DMS114 treated with DMSO at 0.1 percent for 48 hours (cell line): ENCODE data around the gene GPR139.

Experiments used
- DNase-seq: peaks from one replicate; lab custom pipeline; 2025; ENCODE audit not compliant: unreplicated experiment; lab: John Stamatoyannopoulos, UW

GPR139 gene

DNA sequence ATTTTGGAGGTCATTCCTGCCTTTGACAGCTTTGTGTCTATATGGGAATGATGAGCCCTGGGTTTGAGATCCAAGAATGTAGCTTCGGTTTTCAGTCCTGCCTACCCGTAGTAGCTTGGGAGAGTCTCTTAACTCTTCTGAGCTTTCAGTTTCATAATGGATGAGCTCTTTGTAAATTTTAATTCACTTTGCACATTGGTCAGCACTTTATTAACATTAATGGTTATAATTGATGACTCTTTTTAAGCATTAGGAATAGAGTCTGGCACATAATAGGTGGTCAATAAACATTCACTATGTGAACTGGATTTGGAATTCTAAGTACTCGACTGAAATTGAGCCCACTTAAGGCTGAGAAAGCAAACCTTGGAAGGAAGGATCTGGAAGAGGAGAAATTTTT lies 17.3 kb downstream of the GPR139 start:
- DNase-seq = no peak

- no peak for DNase-seq
Measured at GRCh38 chr16:20053336-20053735, 20.4 kb downstream of the GPR139 start.

- DNase-seq = no peak
Measured at GRCh38 chr16:20051611-20052010, 22.1 kb downstream of the GPR139 start.

- DNase-seq = no peak
Measured at GRCh38 chr16:20051147-20051546, 22.5 kb downstream of the GPR139 start.

DNA sequence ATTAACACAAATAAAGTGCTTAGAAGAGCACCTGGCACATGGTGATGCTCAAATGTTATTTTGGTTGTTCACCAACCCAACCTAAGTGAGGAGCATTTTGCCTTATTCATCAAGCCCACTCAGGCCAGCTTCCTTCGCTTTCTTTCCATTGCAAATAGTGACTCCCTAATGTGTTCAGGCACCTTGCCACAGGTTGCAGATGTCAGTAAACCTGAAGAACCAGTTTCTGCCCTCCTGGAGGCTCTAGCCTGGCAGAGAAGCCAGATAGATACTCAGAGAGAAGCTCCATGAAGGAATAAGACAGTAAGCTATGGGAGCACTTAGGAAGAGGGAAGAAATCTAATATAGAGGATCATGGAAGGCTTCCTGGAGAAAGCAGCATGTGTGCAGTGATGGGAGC lies 23.9 kb downstream of the GPR139 start:
- no peak for DNase-seq

DNA sequence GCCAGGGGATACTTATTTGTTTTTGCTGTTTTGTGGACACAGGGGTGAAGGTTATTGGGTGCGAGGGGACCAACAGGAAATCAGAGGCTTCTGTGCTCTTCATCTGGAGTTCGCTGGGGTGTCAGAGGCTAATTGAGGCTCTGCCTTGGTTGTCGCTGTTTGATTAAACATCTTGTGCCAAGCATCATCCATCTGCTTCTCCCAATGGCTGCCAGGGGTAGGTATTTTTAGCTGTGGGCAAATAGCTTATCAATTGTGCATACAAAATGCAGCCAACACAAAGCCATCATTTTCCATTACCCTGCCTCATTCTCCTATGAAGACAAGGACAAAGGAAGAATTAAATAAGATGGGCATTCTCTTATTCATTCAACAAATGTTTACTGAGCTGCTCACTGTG lies 27.8 kb downstream of the GPR139 start:
- no peak for DNase-seq

- DNase-seq = no peak
Measured at GRCh38 chr16:20042848-20043247, 30.8 kb downstream of the GPR139 start.

- no peak for DNase-seq
Measured at GRCh38 chr16:20041924-20042596, 31.6 kb downstream of the GPR139 start.

- DNase-seq = no peak
Measured at GRCh38 chr16:20040011-20040410, 33.7 kb downstream of the GPR139 start.

GRCh38 chr16:20029611-20030010 lies 44.1 kb downstream of the GPR139 start:
- DNase-seq = no peak

- DNase-seq = no peak
Measured at GRCh38 chr16:20026361-20027072, 47.2 kb downstream of the GPR139 start.

GRCh38 chr16:20023190-20023589 lies 50.5 kb downstream of the GPR139 start:
- no peak for DNase-seq

DNA sequence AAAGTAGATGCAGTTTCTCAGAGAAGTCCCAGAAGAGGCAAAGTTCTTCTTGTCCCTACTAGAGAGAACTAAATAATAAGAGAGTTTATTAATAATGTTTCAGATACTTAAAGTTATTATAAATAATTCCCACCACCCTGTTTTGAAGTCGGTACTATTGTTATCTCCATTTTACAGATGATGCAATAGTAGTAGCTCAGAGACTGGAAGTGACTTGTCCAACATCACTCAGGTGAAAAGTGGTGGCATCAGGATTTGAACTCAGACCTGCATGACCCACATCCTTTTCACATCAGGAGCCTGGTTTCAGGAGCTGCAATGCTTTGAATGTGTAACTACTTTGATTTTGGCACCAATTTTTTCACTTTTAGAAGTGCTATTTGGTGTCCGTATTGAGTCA lies 52.7 kb downstream of the GPR139 start:
- DNase-seq = no peak

GRCh38 chr16:20020083-20020482 lies 53.6 kb downstream of the GPR139 start:
- DNase-seq = no peak

DNA sequence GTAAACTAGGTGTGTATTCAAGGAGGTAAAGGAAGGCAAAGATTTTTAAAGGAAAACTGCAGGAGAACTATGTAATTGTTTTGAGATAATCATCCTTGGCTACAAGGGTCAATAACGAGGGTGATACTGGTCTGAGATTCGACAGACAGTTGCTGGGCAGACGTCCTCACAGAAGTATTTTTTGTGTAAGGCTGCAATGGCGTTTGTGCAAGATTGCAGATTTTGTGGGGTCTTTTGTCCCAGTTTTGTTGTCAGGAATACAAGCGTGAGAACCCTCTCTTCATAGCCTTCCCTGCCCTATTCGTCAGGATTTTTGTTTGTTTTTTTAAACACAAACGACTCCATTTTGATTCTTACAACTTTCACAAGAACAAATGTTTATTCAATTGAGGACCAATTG lies 57.5 kb downstream of the GPR139 start:
- DNase-seq = no peak

DNA sequence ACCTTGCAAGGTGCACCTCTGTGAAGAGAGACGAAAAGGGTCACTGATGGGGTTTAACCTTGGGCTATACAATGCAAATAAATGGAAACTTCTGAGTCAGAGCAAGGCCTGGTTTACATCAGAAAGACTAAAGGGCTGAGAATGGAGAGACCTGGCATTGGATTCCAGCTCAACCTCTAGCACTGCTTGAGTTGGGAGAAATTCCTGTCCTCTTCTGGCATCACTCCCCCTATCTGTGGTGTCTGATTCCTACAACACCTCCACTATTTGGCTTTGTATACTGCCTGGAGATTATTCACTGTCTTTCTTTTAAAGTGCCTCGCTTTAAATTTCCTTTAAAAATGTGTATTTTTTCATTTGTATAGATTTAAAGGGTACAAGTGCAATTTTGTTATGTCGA lies 68.8 kb downstream of the GPR139 start:
- DNase-seq = no peak

- no peak for DNase-seq
Measured at GRCh38 chr16:20002936-20003335, 70.8 kb downstream of the GPR139 start.

GRCh38 chr16:20001856-20002707 lies 71.6 kb downstream of the GPR139 start:
- no peak for DNase-seq

DNA sequence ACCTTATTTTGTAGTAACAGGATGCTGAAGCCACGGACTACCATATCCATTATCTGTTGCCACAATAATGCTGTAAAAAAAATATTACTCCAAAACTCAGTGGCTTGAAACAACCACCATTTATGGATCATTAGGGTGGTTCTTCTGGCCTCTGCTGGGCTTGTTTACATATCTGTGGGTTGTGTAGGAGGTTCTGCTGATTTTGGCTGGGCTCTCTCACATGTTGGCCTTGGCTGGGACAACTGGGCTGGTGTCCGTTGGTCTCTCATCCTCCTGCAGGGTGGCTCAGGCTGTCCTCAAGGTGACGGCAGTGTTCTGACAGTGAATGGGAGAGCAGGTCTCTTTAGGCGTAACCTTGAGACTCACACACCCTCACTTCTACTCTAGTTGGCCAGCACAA lies 76.0 kb downstream of the GPR139 start:
- no peak for DNase-seq

DNA sequence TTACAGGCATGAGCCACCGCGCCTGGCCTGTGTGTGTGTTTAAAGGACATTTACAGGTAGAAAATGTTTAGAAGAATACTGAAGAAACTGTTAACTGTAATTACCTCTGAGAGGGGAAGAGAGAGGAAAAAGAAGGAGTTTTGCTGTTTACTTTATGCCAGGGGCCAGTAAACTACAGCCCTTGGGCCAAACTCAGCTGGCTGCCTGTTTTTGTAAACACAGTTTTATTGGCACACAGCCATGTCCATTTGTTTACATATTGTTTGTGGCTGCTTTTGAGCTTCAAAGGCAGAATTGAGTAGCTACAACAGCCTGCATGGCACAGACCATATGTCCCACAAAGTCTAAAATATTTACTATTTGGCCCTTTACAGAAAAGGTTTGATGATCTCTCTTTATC lies 76.4 kb downstream of the GPR139 start:
- no peak for DNase-seq

DNA sequence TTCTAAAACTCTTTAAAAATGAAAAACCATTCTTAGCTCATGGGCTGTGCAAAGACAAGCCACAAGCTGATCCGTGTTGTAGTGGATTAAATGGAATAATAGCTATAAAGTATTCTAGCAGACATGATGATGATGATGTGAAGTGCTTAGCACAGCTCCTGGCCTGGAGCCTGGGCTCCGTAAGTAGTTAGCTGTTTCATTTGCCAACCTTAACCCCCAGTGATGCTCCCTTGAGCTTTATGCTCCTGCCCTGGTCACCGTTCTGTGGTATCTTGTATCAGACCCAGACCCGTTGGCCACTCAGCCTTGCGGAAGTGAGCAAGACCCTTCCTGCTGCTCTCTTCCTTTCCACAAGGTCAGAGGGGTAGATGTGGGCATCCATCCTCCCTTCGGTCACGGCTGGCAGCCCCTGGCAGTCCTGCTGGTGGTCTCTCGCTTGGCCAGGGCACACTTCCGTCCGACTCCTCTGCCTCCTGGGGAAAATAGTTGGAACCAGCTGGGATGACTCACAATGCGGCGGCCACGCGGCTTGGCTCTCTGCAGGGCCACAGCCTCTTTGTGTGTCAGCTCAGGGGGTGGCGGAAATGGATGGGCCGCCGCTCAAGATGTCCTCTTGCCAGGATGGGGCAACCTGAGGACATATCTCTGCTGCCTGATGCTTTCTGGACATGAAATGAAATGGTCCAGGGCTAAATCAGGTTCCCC lies 79.1 kb downstream of the GPR139 start:
- no peak for DNase-seq
